Neural cell (in vitro differentiated cells): ENCODE results near the gene KRTAP29-1. TPM values are rescaled to one million over a fixed set of nuclear protein-coding genes. Genes with fewer than 3 reads are reported as not detected.

Experiments
- H2AFZ ChIP-seq: fragments of 200-600, 300-800 bp; sonication (generic), shearing (Covaris generic); 2 replicates; pipeline ENCODE4 v1.6.0; 2014; ENCODE audit warnings: low read depth, mild to moderate bottlenecking, antibody characterized with exemption, low read length, moderate library complexity
- H3F3A ChIP-seq: fragments of 200-600 bp; shearing (Covaris generic); 2 replicates; pipeline ENCODE4 v1.6.1; 2016; ENCODE audit warnings: mild to moderate bottlenecking, moderate library complexity, mixed read lengths, antibody characterized with exemption, low read length; ENCODE audit not compliant: insufficient read depth, poor library complexity, severe bottlenecking
- H3K27ac ChIP-seq: fragments of 200-600, 300-800 bp; sonication (generic), shearing (Covaris generic); 2 replicates; pipeline ENCODE4 v1.5.1; 2014; ENCODE audit warnings: mild to moderate bottlenecking, low read length, moderate library complexity
- H3K27me3 ChIP-seq: fragments of 300-800, 200-600 bp; sonication (generic), shearing (Covaris generic); 2 replicates; pipeline ENCODE4 v1.6.0; 2014; ENCODE audit warnings: mild to moderate bottlenecking, low read depth, low read length, moderate library complexity; ENCODE audit not compliant: insufficient read depth
- H3K36me3 ChIP-seq: fragments of 300-800, 200-600 bp; sonication (generic), shearing (Covaris generic); 2 replicates; pipeline ENCODE4 v1.5.1; 2014; ENCODE audit warnings: mild to moderate bottlenecking, antibody characterized with exemption, low read length, moderate library complexity; ENCODE audit not compliant: insufficient read depth
- H3K4me2 ChIP-seq: fragments of 300-800, 200-600 bp; sonication (generic), shearing (Covaris generic); 2 replicates; pipeline ENCODE4 v1.6.0; 2014; ENCODE audit warnings: mild to moderate bottlenecking, low read length
- H3K4me3 ChIP-seq: fragments of 300-800, 200-600 bp; sonication (generic), shearing (Covaris generic); 2 replicates; pipeline ENCODE4 v1.5.1; 2014; ENCODE audit warnings: mild to moderate bottlenecking, low read length, moderate library complexity
- H3K79me2 ChIP-seq: fragments of 200-600 bp; shearing (Covaris generic); replicated peaks from 2 replicates; pipeline ENCODE4 v1.6.0; 2014; ENCODE audit warnings: mild to moderate bottlenecking, low read length, moderate library complexity; ENCODE audit not compliant: insufficient read depth
- H3K9ac ChIP-seq: fragments of 300-800, 200-600 bp; sonication (generic), shearing (Covaris generic); 2 replicates; pipeline ENCODE4 v1.6.1; 2016; ENCODE audit warnings: mild to moderate bottlenecking, low read length, mixed read lengths
- H3K9me2 ChIP-seq: fragments of 200-600 bp; shearing (Covaris generic); 2 replicates; pipeline ENCODE4 v1.6.1; 2016; ENCODE audit warnings: mild to moderate bottlenecking, low read length, mixed read lengths; ENCODE audit not compliant: insufficient read depth
- H3K9me3 ChIP-seq: fragments of 200-600, 300-800 bp; sonication (generic), shearing (Covaris generic); 2 replicates; pipeline ENCODE4 v1.6.1; 2016; ENCODE audit warnings: mild to moderate bottlenecking, mixed run types, low read length, moderate library complexity, mixed read lengths
- H4K20me1 ChIP-seq: fragments of 200-600 bp; shearing (Covaris generic); 2 replicates; pipeline ENCODE4 v1.6.1; 2016; ENCODE audit warnings: mild to moderate bottlenecking, mixed run types; ENCODE audit not compliant: insufficient read depth
- CTCF ChIP-seq: fragments of 450-650 bp; IDR thresholded peaks from 2 replicates; pipeline ENCODE4 v1.5.1; 2014; ENCODE audit warnings: antibody characterized with exemption, mild to moderate bottlenecking, moderate library complexity; ENCODE audit not compliant: poor library complexity, severe bottlenecking
- EP300 ChIP-seq: fragments of 450-650 bp; conservative IDR thresholded peaks from 2 replicates; pipeline ENCODE4 v1.6.1; 2014; ENCODE audit warnings: antibody characterized with exemption, mild to moderate bottlenecking, moderate library complexity; ENCODE audit not compliant: poor library complexity, severe bottlenecking
- EZH2 ChIP-seq: fragments of 200-600, 300-800 bp; shearing (Covaris generic), sonication (generic); IDR thresholded peaks from 2 replicates; pipeline ENCODE4 v1.6.1; 2014; ENCODE audit warnings: antibody characterized with exemption, low read length, borderline replicate concordance, mild to moderate bottlenecking; ENCODE audit not compliant: insufficient read depth, poor library complexity, severe bottlenecking
- MXI1 ChIP-seq: fragments of 450-650 bp; conservative IDR thresholded peaks from 2 replicates; pipeline ENCODE4 v1.6.1; 2014; ENCODE audit warnings: antibody characterized with exemption, mild to moderate bottlenecking; ENCODE audit not compliant: poor library complexity, severe bottlenecking
- POLR2AphosphoS5 ChIP-seq: IDR thresholded peaks from 2 replicates; pipeline ENCODE4 v1.6.1; 2012
- RAD21 ChIP-seq: fragments of 450-650 bp; conservative IDR thresholded peaks from 2 replicates; pipeline ENCODE4 v1.6.1; 2014; ENCODE audit warnings: antibody characterized with exemption, mild to moderate bottlenecking, moderate library complexity
- SMC3 ChIP-seq: fragments of 450-650 bp; conservative IDR thresholded peaks from 2 replicates; pipeline ENCODE4 v1.6.1; 2014; ENCODE audit warnings: antibody characterized with exemption, mild to moderate bottlenecking, moderate library complexity; ENCODE audit not compliant: poor library complexity
- TAF1 ChIP-seq: IDR thresholded peaks from 2 replicates; pipeline ENCODE4 v1.6.1; 2012; ENCODE audit warnings: low read depth
- polyA plus RNA-seq: library from polyadenylated mRNA; depleted of rRNA; stranded (reverse); fragments of >200 nt; gene quantifications from 2 replicates; pipeline ENCODE4 v1.2.3, GENCODE V29; 2014
- TF ChIP-seq, protein P1 (sequence below): IDR thresholded peaks from 2 replicates; pipeline ENCODE4 v1.6.1; 2012; ENCODE audit warnings: borderline replicate concordance

Gene KRTAP29-1
- polyA plus RNA-seq, 1 donor from 2014 or later = not detected

GRCh38 chr17:41340494-41340893 is 37.8 kb upstream of the KRTAP29-1 start:
- Histone ChIP-seq H3K4me2 (no peak overlapping the region), H3K79me2 (no peaks in the 10 kb centered on the region), H4K20me1 (no peaks in the 10 kb centered on the region), H3K27ac (no peak overlapping the region), H3K9me2 (no peaks in the 10 kb centered on the region), H3K36me3 (no peaks in the 10 kb centered on the region), H3K27me3 (no peaks in the 10 kb centered on the region), H2AFZ (no peak overlapping the region), H3F3A (no peaks in the 10 kb centered on the region), H3K4me3 (no peak overlapping the region), H3K9ac (no peak overlapping the region), H3K9me3 (no peaks in the 10 kb centered on the region)
- TF ChIP-seq, protein P1, sequence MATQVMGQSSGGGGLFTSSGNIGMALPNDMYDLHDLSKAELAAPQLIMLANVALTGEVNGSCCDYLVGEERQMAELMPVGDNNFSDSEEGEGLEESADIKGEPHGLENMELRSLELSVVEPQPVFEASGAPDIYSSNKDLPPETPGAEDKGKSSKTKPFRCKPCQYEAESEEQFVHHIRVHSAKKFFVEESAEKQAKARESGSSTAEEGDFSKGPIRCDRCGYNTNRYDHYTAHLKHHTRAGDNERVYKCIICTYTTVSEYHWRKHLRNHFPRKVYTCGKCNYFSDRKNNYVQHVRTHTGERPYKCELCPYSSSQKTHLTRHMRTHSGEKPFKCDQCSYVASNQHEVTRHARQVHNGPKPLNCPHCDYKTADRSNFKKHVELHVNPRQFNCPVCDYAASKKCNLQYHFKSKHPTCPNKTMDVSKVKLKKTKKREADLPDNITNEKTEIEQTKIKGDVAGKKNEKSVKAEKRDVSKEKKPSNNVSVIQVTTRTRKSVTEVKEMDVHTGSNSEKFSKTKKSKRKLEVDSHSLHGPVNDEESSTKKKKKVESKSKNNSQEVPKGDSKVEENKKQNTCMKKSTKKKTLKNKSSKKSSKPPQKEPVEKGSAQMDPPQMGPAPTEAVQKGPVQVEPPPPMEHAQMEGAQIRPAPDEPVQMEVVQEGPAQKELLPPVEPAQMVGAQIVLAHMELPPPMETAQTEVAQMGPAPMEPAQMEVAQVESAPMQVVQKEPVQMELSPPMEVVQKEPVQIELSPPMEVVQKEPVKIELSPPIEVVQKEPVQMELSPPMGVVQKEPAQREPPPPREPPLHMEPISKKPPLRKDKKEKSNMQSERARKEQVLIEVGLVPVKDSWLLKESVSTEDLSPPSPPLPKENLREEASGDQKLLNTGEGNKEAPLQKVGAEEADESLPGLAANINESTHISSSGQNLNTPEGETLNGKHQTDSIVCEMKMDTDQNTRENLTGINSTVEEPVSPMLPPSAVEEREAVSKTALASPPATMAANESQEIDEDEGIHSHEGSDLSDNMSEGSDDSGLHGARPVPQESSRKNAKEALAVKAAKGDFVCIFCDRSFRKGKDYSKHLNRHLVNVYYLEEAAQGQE = no peak
- no peak for TF ChIP-seq EP300

GRCh38 chr17:41339571-41340172 is 37.0 kb upstream of the KRTAP29-1 start:
- Histone ChIP-seq H3K27me3 (no peaks in the 10 kb centered on the region), H3F3A (no peaks in the 10 kb centered on the region), H3K9me2 (no peaks in the 10 kb centered on the region), H3K9ac (no peak overlapping the region), H4K20me1 (no peaks in the 10 kb centered on the region), H3K79me2 (no peaks in the 10 kb centered on the region), H3K36me3 (no peaks in the 10 kb centered on the region), H3K27ac (no peak overlapping the region), H3K4me3 (no peak overlapping the region), H3K4me2 (no peak overlapping the region), H2AFZ (no peak overlapping the region), H3K9me3 (no peaks in the 10 kb centered on the region)
- TF ChIP-seq MXI1 (no peak), EP300 (no peak), TAF1 (no peak), POLR2AphosphoS5 (no peak), EZH2 (no peak), CTCF (no peak), SMC3 (no peak), RAD21 (no peak)
- TF ChIP-seq, protein P1 = no peak
